Esophagus squamous epithelium (tissue), 4 donors: Measurements from ENCODE around the gene HES4.

ENCODE experiments used
- POLR2A ChIP-seq, 4 donors: fragments of 450-650 bp; IDR thresholded peaks; one replicate each; pipeline ENCODE4 v1.6.1; 2017; ENCODE audit warnings: antibody characterized with exemption in 4 of 4, mild to moderate bottlenecking in 4 of 4, moderate library complexity in 3 of 4
- TF ChIP-seq, protein P1 (sequence below), 6 experiments: fragments of 450-650 bp in 4 of 6; fragments of 200-600 bp in 2 of 6; sonication (generic) in 2 of 6; IDR thresholded peaks; one replicate each; pipeline ENCODE4 v1.5.1; 2016 to 2019; ENCODE audit warnings: antibody characterized with exemption in 6 of 6, mild to moderate bottlenecking in 4 of 6, moderate library complexity in 4 of 6

DNA sequence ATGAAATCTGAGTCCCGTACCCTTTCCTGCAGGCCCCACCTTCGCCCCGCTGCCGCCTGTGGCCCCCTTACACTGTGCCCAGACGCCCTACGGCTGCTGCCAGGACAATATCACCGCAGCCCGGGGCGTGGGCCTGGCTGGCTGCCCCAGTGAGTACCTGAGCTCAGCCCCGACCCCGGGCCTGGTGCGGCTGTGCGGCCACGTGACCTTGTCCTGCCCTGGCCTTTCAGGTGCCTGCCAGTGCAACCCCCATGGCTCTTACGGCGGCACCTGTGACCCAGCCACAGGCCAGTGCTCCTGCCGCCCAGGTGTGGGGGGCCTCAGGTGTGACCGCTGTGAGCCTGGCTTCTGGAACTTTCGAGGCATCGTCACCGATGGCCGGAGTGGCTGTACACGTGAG lies 45.2 kb upstream of the HES4 start:
- TF ChIP-seq, protein P1, sequence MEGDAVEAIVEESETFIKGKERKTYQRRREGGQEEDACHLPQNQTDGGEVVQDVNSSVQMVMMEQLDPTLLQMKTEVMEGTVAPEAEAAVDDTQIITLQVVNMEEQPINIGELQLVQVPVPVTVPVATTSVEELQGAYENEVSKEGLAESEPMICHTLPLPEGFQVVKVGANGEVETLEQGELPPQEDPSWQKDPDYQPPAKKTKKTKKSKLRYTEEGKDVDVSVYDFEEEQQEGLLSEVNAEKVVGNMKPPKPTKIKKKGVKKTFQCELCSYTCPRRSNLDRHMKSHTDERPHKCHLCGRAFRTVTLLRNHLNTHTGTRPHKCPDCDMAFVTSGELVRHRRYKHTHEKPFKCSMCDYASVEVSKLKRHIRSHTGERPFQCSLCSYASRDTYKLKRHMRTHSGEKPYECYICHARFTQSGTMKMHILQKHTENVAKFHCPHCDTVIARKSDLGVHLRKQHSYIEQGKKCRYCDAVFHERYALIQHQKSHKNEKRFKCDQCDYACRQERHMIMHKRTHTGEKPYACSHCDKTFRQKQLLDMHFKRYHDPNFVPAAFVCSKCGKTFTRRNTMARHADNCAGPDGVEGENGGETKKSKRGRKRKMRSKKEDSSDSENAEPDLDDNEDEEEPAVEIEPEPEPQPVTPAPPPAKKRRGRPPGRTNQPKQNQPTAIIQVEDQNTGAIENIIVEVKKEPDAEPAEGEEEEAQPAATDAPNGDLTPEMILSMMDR (IDR thresholded peaks at IDR 0.05) = no peak
- TF ChIP-seq POLR2A (IDR thresholded peaks at IDR 0.05) = no peak
